A673 (cell line): ENCODE measurements around the gene VSTM4. TPM values are rescaled to one million over a fixed set of nuclear protein-coding genes. Genes with fewer than 3 reads are reported as not detected.

ENCODE experiments used
- BruUV-seq: library from RNA; stranded (reverse); fragments of 400-500 nt; replicated peaks from 2 replicates; lab custom pipeline; 2021; lab: Mats Ljungman, UMichigan
- CTCF ChIA-PET: fragments of 300-600 bp; sonication (Branson Sonifier 250); formaldehyde crosslinking; loops from one replicate; lab custom pipeline; 2022; ENCODE audit warnings: antibody characterized with exemption; lab: Charles Lee
- POLR2A ChIA-PET: fragments of 300-600 bp; sonication (Branson Sonifier 250); formaldehyde crosslinking; loops from one replicate; lab custom pipeline; 2022; ENCODE audit warnings: antibody characterized with exemption; ENCODE audit not compliant: low non-redundant PET; lab: Charles Lee
- DNase-seq: peaks from one replicate; pipeline ENCODE4 v3.0.0-alpha.2; 2015; ENCODE audit warnings: low spot score
- H3K27ac ChIP-seq: fragments of 200-600 bp; sonication (generic); 2 replicates; pipeline ENCODE4 v1.5.1; 2016; ENCODE audit warnings: mixed run types, low read depth, mild to moderate bottlenecking, mixed read lengths, antibody characterized with exemption, low read length; ENCODE audit not compliant: poor library complexity, severe bottlenecking
- H3K27me3 ChIP-seq: fragments of 200-600 bp; sonication (generic); replicated peaks from 2 replicates; pipeline ENCODE4 v1.6.1; 2017; ENCODE audit warnings: mixed run types, low read depth, mild to moderate bottlenecking, mixed read lengths, antibody characterized with exemption, low read length; ENCODE audit not compliant: insufficient read depth, poor library complexity
- H3K36me3 ChIP-seq: fragments of 200-600 bp; sonication (generic); 2 replicates; pipeline ENCODE4 v1.6.1; 2016; ENCODE audit warnings: mixed run types, mild to moderate bottlenecking, mixed read lengths, antibody characterized with exemption, low read length; ENCODE audit not compliant: insufficient read depth, poor library complexity, severe bottlenecking
- H3K4me1 ChIP-seq: fragments of 200-600 bp; sonication (generic); 2 replicates; pipeline ENCODE4 v1.6.1; 2017; ENCODE audit warnings: mixed run types, mild to moderate bottlenecking, mixed read lengths, antibody characterized with exemption, low read length; ENCODE audit not compliant: insufficient read depth, poor library complexity, severe bottlenecking
- H3K4me3 ChIP-seq: fragments of 200-600 bp; sonication (generic); 2 replicates; pipeline ENCODE4 v1.5.1; 2016; ENCODE audit warnings: low read depth, mixed run types, mild to moderate bottlenecking, mixed read lengths, low read length; ENCODE audit not compliant: poor library complexity, severe bottlenecking
- H3K9me3 ChIP-seq: fragments of 200-600 bp; sonication (generic); 2 replicates; pipeline ENCODE4 v1.6.1; 2016; ENCODE audit warnings: mixed run types, low read depth, mild to moderate bottlenecking, mixed read lengths, antibody characterized with exemption, low read length; ENCODE audit not compliant: poor library complexity, severe bottlenecking
- EZH2 ChIP-seq: fragments of 200-600 bp; sonication (generic); IDR thresholded peaks from 2 replicates; pipeline ENCODE4 v1.6.1; 2017; ENCODE audit warnings: borderline replicate concordance, low read depth, mild to moderate bottlenecking, mixed read lengths, antibody characterized with exemption, low read length; ENCODE audit not compliant: poor library complexity, severe bottlenecking
- intact Hi-C: fragments of 100-400 bp; cut with micrococcal nuclease; formaldehyde crosslinking; loops from one replicate; pipeline ENCODE4 v1.10.0; 2022; ENCODE audit not compliant: unreplicated experiment
- total RNA-seq: library from RNA; stranded (reverse); gene quantifications from 2 replicates; pipeline ENCODE4 v1.2.3, GENCODE V29; 2021
- TF ChIP-seq, protein P1 (sequence below): fragments of 300-800, 200-600 bp; sonication (generic); conservative IDR thresholded peaks from 2 replicates; pipeline ENCODE4 v1.5.1; 2017; ENCODE audit warnings: low read depth, mild to moderate bottlenecking, antibody characterized with exemption, low read length, moderate library complexity, mixed read lengths

The VSTM4 gene
- total RNA-seq, 1 experiment from 2014 or later = 0.11 TPM

GRCh38 chr10:49010865-49011264, 104.5 kb downstream of the VSTM4 start:
- intact Hi-C loops = no loop called here
- TF ChIP-seq, protein P1, sequence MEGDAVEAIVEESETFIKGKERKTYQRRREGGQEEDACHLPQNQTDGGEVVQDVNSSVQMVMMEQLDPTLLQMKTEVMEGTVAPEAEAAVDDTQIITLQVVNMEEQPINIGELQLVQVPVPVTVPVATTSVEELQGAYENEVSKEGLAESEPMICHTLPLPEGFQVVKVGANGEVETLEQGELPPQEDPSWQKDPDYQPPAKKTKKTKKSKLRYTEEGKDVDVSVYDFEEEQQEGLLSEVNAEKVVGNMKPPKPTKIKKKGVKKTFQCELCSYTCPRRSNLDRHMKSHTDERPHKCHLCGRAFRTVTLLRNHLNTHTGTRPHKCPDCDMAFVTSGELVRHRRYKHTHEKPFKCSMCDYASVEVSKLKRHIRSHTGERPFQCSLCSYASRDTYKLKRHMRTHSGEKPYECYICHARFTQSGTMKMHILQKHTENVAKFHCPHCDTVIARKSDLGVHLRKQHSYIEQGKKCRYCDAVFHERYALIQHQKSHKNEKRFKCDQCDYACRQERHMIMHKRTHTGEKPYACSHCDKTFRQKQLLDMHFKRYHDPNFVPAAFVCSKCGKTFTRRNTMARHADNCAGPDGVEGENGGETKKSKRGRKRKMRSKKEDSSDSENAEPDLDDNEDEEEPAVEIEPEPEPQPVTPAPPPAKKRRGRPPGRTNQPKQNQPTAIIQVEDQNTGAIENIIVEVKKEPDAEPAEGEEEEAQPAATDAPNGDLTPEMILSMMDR = no peak
- no peak for TF ChIP-seq EZH2
- POLR2A ChIA-PET = no interaction called here
- DNase-seq = no peak
- BruUV-seq = no TSS peak
- Histone ChIP-seq H3K9me3 (no peaks in the 10 kb centered on the region), H3K4me3 (no peak overlapping the region), H3K36me3 (no peaks in the 10 kb centered on the region), H3K27me3 (no peaks in the 10 kb centered on the region), H3K27ac (no peak overlapping the region), H3K4me1 (no peaks in the 10 kb centered on the region)
- CTCF ChIA-PET = no interaction called here

GRCh38 chr10:49010295-49010694, 105.0 kb downstream of the VSTM4 start:
- no peak for TF ChIP-seq EZH2
- TF ChIP-seq, protein P1 = no peak
- no peak for DNase-seq
- CTCF ChIA-PET = no interaction called here
- Histone ChIP-seq H3K36me3 (no peaks in the 10 kb centered on the region), H3K4me3 (no peak overlapping the region), H3K4me1 (no peaks in the 10 kb centered on the region), H3K27me3 (no peaks in the 10 kb centered on the region), H3K27ac (no peak overlapping the region), H3K9me3 (no peaks in the 10 kb centered on the region)
- intact Hi-C loops = no loop called here
- BruUV-seq = no TSS peak
- POLR2A ChIA-PET = no interaction called here

- POLR2A ChIA-PET = no interaction called here
- Histone ChIP-seq H3K4me3 (no peak overlapping the region), H3K36me3 (no peaks in the 10 kb centered on the region), H3K9me3 (no peaks in the 10 kb centered on the region), H3K27me3 (no peaks in the 10 kb centered on the region), H3K27ac (no peak overlapping the region), H3K4me1 (no peaks in the 10 kb centered on the region)
- TF ChIP-seq, protein P1 = no peak
- TF ChIP-seq EZH2 = no peak
- no peak for DNase-seq
- BruUV-seq = no TSS peak
- CTCF ChIA-PET = no interaction called here
- intact Hi-C loops = no loop called here
Measured at GRCh38 chr10:49009199-49009979, 105.9 kb downstream of the VSTM4 start.
